Lower leg skin (tissue), 3 donors: Measurements from ENCODE around the gene FBXO45.

Source experiments
- CTCF ChIP-seq, 3 donors: fragments of 450-650 bp; IDR thresholded peaks; one replicate each; pipeline ENCODE4 v1.5.1; 2016; ENCODE audit warnings: antibody characterized with exemption in 3 of 3, mild to moderate bottlenecking in 3 of 3, moderate library complexity in 2 of 3
- POLR2A ChIP-seq, 2 donors: fragments of 450-650 bp; IDR thresholded peaks; one replicate each; pipeline ENCODE4 v1.6.1; 2016 to 2017; ENCODE audit warnings: antibody characterized with exemption in 2 of 2, mild to moderate bottlenecking in 1 of 2, moderate library complexity in 1 of 2

- TF ChIP-seq POLR2A (IDR thresholded peaks at IDR 0.05) (no peak), CTCF (IDR thresholded peaks at IDR 0.05) (no peak)
Observed at GRCh38 chr3:196555295-196555694, 13.2 kb upstream of the FBXO45 start.
